HG02642 (cell line): ENCODE results near the gene PRKN.

Source experiments
- ATAC-seq: cut with Tn5 transposase; IDR thresholded peaks from one replicate; pipeline ENCODE4 v1.9.1; 2021; ENCODE audit warnings: mild to moderate bottlenecking; ENCODE audit not compliant: unreplicated experiment, poor library complexity

PRKN gene

DNA sequence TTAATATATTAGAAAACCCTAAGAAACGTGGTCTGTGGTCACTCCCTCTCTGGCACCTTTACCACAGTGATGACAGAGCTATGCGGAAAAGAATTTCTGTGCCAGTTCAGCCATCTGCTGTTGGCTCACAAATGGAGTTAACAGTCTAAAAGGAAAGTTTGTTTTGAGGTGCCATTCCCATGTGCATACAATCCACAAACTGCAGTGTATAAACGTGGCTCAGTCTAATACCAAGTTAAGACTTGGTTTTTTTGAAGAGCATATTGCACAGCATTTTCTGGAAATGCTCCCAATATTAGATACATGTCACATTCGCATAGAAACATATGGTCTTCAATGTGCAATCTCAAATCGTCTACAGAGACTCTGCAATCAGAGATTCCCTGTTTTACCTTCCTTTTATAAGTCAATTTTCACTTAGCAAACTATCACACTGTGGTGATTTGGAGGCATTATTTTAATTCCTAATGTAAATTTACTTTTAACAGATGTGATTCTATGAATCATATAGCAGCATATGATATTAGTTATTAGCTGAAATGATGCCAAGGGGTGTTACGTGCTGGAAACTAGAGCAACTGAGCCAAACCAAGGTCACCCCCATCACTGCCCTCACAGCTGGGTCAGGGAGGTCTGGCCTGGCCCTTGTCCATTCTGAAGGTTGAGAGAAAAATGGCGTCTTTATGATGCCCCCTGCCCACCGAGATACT is 383.5 kb downstream of the PRKN start:
- no peak for ATAC-seq

DNA sequence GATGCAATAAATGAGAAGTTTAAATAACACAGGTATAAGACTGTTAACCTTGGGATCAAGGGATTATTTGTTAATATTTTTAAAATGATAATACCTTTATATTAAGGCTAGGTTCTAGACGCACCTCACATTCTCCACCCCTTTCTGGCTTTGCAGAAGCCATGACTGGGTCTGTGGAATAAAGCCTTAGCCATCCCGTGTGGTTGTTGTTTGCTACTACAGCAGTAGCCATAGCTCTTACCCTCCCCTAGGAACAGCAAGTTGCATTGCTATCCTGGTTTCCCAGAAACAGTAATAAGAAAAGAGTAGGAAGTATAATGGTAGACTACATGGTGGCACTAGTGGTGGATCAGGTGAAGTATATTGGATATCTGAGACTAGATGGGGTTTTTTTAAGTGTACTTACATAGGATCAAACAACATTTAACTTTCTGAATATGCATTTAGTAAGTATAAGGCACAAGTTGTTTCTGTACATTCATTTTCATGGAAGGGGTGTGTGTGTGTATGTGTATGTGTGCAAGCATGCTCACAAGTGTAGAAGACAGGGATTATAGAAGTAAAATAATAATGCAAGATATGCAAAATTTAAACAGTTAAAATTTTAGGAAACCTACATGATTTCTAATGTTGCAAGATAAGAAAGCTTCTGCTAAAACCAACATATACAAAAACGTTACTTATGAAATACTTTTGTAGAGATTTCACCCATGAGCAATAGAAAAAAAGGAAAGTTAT is 384.2 kb downstream of the PRKN start:
- ATAC-seq: no peak

DNA sequence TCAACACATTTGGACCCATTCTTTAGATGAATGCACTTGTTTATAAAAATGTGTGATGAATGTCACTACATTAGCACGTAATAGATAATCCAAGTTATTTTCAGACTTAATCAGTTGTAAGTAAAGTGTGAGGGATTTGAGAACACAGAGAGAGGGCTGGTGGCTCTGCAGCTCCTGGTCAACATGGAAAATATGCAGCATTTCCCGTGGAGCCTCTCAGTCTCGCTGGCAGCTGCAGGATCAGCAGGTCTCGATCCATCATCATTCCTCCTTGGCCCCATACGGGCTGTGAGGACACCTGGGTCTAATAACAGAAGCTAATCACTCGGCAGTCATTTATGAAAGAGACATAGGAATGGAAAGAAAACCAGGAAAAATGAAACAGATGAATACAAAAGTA is 390.2 kb downstream of the PRKN start:
- ATAC-seq: no peak

DNA sequence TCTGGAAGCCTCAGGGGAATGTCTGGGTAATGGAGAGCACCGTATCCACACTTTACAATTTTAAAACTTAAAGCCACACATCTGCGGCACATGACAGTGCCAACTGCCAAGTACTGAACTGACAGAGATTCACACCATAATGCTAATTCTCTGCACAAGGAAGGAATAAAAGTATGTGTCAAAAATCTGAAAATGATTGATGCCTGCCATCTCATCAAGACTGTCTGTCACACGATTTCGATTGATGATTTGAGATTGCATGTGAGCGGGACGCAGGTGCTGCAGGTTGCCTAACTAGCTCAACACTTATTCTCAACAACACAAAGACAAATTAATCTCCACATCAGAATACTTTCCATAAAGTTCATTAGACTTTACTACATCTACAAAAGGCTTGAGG is 391.2 kb downstream of the PRKN start:
- ATAC-seq: no peak

DNA sequence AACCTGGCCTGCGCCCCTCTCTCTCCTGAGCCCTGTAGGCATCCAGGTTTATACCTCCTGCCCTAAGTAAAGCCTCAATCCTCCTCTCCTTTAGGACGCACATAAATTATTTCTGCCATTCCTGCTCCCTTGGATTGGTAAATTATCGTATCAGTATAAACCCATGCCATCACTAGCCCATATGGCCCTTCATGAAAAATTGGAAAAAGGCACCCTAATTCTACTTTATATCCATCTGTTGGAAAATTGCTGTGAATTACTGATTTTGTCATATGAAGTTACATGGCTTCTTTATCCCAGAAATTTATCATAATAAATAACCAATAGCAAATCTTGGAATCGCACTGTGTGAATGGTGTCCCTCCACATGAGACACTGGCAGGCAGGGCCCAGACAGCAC is 395.2 kb downstream of the PRKN start:
- no peak for ATAC-seq

DNA sequence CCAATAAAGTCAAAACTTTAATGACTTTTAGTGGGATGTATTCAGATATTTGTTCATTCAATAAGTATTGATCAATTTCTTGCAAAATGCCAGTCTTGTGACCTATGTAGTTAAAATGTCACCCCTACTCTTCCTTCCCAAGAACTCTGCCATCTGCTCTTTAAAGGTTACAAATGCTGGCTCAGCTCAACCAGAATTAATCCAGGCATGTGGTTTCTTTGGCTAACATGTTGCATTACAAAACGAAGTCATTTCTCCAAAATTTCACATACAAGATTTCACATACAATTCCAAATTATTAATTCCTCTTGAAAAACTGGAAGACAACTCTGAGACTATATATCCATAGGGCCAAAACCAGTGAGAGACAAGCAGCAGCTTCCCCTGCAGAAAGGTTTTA is 395.7 kb downstream of the PRKN start:
- ATAC-seq: no peak

DNA sequence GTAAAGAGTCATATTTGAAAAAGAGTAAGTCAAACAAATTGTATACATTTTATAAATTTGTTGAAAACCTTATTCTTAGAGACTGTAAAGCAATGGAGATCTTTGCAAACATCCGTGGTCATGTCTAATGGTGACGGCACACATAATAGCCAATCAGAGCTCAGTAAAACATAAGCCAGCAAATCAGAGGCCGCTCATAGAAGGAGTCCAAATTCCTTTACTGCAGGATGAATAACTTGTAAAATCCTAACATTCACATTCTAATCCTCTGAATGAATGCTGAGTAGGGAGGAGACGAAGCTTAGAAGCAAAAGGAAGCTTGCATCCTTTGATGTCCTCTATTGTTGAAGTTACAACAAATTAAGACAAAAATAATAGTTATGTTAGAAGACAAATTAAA is 401.7 kb downstream of the PRKN start:
- no peak for ATAC-seq

DNA sequence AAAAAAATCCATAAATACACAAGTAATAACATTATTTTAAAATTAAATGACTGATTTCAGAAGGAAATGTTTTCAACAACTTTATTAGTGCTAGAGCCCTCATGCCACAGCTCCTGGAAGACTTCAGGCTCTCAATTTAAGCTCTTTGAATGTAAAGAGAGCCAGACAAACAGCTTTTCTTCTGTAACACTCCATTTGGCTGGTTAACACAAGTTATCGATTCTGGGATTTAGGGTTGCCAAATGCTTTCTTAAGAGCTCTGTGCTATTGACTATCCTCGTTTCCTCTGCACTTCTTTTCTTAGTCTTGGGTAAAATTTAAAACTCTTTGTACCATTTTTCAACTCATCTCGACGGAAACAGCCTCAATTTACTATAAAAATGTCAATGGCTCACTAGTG is 402.5 kb downstream of the PRKN start:
- ATAC-seq: no peak

DNA sequence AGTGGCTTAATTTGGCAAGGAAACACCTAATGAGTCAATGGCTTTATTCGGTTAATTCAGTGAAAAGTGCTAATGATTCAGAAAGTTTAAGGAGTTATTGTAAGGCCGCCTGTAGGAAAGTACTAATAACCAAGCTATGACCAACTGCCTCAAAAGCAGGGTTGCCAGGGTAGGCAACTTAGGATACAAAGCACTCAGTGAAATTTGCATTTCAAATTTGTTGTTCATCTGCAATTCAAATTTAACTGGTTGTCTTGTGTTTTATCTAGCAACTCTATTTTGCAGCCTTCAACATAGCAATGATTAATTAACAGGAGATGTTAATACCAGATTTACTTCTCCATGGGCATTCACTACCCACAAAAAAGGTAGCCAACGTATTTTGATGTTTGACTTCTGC is 412.3 kb downstream of the PRKN start:
- ATAC-seq: no peak

DNA sequence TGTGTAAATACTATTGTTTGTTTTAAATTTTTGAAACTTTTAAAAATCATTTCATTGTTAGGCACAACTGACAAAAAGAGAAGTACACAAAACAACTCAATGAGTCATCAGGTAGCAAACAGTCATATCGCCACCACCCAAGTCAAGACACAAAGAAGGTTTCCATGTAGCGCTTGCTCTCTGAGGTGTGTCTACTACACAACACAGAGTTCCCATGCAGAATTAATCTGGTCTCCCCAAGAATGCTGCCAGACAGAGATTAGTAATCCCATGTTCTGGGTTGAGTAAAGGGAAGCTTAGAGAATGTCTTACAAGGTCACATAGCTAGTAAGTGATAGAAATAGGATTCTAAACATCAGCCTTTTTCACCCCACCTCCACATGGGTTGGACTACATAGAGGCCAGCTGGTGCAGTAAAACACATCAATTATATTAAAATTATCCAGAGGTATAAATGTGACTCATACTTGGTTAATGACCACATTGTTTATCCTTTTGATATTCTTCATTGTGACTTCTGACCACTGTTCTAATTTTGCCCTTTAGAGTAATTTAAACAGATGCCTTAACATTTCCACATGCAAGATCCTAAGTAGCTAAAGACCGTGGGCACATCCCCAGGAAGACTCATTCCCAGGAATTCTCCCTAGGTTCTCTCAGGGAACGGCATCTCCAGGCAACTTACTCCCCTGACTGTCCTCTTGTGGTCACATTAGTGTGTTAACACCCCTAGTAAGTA is 413.5 kb downstream of the PRKN start:
- no peak for ATAC-seq

DNA sequence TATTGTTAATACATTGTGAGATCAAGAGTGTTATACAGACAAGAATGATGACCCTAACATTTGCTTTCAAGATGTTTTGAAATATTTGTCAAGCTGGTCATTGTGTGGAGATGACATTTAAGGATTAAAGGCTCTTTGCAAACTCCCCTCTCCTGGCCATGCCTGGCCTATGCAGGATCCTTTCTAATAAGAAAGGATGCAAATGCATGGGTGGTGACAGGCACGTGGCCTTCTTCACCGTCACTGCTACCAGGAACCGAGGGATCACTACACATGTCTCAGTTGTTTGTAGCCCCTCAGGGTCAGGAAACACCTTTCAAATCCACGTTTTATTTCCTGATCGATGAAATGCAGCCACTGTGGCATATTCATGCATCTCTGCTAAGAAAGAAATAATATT is 419.7 kb downstream of the PRKN start:
- no peak for ATAC-seq

DNA sequence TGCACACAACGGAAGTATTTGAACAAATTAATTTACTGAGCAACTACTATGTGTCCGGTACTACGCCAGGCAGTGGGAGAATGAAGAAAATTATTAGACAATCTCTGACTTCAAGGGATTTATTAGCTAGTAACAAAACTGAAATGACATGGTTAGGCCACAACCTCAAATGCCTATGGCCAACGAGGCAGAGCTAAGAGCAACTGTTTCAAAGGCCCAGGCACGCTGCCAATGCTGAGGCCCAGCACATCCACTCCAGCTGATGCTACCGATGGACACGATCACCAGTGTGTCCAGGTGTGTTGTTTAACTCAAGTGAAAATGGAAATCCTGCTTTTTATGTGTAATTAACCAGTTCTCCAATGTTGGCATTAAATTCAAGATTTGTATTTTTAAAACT is 420.9 kb downstream of the PRKN start:
- ATAC-seq: no peak

DNA sequence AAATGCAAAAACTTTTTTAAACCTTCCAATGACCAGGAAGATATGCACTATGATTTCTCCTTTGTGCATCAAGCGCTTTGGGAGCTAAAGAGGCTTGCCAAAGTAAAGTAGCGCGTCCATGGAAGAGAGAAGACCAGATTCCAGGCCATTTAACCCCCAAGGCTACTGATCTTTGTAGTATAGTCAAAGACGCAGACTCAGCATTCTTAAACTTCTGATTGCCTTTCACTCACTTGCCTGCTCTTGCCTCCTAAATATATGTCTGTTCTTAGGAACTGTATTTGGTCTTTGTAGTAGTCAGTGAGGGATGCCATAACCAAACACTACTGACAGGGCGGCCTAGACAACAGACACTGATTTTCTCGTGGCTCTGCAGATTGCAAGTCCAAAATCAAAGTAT is 426.4 kb downstream of the PRKN start:
- no peak for ATAC-seq

DNA sequence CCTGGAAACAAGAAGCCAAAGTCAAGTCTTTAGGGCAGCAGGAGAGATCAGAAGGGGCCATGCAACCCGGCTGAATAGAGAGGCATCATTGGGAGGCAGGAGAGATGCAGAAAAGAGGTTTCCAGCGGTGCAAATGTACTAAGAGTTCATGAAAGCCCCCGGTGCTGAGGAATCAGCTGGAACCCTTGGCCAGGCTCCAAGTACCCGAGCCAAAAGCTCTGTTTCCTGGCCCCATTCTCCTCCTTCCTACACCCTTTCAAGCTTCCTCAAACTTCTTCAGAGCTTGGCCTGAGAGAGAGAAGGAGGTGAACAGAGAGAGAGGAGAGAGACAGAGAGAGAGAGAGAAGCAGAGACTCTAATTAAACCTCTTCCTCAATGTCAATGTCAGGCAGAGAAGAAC is 433.5 kb downstream of the PRKN start:
- ATAC-seq: no peak

DNA sequence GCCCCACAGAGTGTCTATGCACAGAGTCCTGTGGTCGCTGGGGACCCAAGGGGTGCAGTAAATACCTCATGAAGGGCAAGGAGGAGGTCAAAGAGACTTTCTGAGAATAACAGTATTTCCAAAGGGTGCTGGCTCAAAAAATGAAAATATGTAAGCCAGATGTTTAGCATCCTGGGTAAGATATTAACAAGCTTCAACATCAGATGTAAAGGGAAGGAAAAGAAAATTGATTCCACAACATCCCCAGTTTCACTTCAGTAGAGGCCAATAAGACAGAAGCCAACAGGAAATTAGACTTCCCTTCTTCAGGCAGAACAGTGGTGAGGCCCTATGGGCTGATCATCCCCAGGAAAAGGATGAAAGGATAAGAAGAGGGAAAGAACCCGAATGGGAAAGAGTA is 434.7 kb downstream of the PRKN start:
- ATAC-seq: no peak

DNA sequence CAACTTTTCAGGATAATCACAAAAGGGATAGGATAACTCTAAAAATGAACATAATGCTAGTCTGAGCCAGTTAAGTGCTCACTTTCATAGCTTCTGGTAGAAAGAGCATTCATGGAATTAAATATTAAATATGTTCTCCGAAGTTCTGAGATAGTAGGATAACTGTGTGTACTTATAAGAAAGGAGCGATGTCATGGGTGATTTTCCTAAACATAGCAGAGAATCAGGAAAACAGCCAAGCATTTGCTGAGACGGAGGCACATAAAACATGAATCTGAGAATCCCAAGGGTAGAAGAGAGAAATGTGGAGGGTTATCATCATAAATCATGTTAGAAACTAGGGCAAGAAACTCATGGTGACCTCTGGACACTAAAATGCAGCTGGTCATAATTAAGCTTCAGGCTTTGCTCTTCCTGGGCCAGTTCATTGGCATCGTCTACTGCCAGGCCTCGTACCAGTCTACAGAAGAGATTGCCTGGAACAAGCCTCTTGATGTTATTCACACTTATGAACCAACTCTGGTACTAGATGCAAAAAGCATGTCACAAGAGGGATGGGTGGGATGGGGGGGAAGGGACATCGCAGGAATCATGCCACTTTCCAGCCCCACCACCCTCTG is 436.6 kb downstream of the PRKN start:
- no peak for ATAC-seq

DNA sequence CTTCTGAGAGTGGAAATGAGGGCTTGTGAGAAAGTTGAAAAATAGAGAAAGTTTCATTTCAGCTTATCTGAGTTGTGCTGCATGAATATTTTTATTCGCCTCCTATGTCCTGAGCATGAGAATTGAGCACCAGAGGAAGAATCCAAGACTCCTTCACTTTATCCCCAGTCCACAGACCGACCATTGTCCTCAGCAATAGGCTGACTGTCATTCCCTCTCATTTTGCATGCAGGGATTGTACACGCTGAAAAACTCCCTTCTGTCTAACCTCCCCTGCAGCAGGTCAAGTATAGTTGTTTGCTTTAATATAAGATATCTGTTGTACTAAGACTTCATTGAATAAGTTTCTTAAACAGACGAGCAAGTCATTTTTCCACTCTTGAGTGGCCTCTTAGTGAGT is 437.6 kb downstream of the PRKN start:
- no peak for ATAC-seq

DNA sequence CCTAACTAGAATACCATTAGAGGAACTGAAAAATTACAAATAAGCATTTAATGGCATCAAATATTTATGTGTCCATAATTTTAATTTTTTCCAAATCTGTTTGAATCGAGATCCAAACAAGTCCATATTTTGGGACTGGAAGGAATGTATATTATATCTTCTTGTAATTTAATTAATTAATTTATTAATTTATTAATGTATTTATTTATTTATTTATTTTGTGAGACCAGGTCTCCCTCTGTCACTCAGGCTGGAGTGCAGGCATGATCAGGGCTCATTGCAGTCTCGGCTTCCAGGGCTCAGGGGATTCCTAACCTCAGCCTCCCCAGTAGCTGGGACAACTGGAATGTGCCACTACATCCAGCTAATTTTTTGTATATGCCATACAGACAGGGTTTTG is 453.6 kb downstream of the PRKN start:
- no peak for ATAC-seq

DNA sequence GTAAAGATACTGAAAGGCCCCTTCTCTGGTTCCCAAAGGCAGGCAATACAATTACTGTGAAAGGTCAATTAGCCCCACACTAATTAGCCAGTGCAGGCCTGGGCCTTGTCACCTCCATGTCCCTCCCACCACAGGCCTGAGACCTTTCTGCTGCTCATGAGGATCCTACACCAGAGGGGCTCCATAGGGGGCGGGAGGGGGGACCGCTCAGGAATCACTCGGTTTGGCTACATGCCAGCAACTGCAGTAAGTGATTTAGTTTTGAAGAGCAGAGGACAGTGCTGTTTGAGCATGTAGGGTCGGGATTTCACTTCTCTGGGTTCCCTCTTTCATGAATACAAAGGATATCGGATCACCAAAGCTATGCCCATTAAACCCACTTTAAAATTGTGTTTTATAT is 455.6 kb downstream of the PRKN start:
- no peak for ATAC-seq

DNA sequence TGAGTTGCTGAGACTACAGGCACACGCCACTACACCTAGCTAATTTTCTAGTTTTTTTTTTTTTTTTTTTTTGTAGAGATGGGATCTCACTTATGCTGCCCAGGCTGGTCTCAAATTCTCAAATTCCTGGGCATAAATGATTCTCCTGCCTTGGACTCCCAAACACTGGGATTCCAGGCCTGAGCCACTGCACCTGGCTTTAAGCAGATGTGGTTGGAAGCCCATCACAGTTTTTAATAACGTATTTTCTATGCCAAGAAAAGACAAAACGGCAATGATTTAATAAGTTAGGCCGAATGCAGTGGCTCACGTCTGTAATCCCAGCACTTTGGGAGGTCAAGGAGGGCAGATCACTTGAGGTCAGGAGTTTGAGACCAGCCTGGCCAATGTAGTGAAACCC is 456.6 kb downstream of the PRKN start:
- no peak for ATAC-seq

DNA sequence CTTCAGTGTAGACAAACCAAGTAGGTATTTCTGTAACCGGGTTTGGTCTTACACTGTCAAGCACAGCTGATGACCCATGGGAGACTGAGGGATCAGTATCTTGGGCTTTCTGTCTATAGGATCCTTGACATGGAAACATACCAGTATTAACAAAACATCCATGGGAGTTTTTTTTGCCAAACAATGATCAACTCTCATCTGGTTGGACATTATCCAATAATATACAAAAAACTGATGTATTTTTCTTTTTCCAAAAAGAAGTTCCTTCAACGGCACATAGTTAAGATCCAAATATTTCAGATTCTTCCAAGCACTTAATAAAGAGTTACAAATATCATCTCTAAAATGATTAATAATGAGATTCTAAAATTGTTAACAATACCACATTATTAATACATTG is 459.9 kb downstream of the PRKN start:
- no peak for ATAC-seq
